H9 (cell line): ENCODE data around the gene GABRE. TPM values are rescaled to one million over a fixed set of nuclear protein-coding genes. Genes with fewer than 3 reads are reported as not detected.

Experiments used
- DNase-seq: peaks from one replicate; pipeline ENCODE4 v3.0.0-alpha.2; 2017
- H2AFZ ChIP-seq: one replicate; pipeline ENCODE4 v1.6.1; 2013; ENCODE audit warnings: mild to moderate bottlenecking, low read length, control low read depth, moderate library complexity
- H2AK5ac ChIP-seq: 2 replicates; pipeline ENCODE4 v1.6.1; 2013; ENCODE audit warnings: low read length, control low read depth, mixed read lengths; ENCODE audit not compliant: insufficient read length
- H2BK120ac ChIP-seq: one replicate; pipeline ENCODE4 v1.6.1; 2013; ENCODE audit warnings: low read depth, mild to moderate bottlenecking, low read length, control low read depth, inconsistent platforms; ENCODE audit not compliant: poor library complexity, severe bottlenecking
- H2BK12ac ChIP-seq: 2 replicates; pipeline ENCODE4 v1.6.1; 2013; ENCODE audit warnings: low read length, control low read depth, mixed read lengths, low read depth; ENCODE audit not compliant: insufficient read length
- H2BK15ac ChIP-seq: 2 replicates; pipeline ENCODE4 v1.6.1; 2013; ENCODE audit warnings: low read depth, low read length, control low read depth
- H2BK20ac ChIP-seq: one replicate; pipeline ENCODE4 v1.6.1; 2013; ENCODE audit warnings: low read depth, mild to moderate bottlenecking, low read length, control low read depth, inconsistent platforms; ENCODE audit not compliant: poor library complexity, severe bottlenecking
- H2BK5ac ChIP-seq: 2 replicates; pipeline ENCODE4 v1.6.1; 2013; ENCODE audit warnings: low read length, control low read depth, mixed read lengths; ENCODE audit not compliant: insufficient read length
- H3K14ac ChIP-seq: 2 replicates; pipeline ENCODE4 v1.6.1; 2013; ENCODE audit warnings: low read length, control low read depth; ENCODE audit not compliant: insufficient read depth
- H3K18ac ChIP-seq: 2 replicates; pipeline ENCODE4 v1.6.1; 2013; ENCODE audit warnings: low read depth, mild to moderate bottlenecking, mixed read lengths, low read length, control low read depth; ENCODE audit not compliant: insufficient read length
- H3K23ac ChIP-seq: 2 replicates; pipeline ENCODE4 v1.6.1; 2013; ENCODE audit warnings: low read length, control low read depth, mixed read lengths, low read depth; ENCODE audit not compliant: insufficient read length
- H3K23me2 ChIP-seq: 2 replicates; pipeline ENCODE4 v1.6.1; 2013; ENCODE audit warnings: low read depth, mild to moderate bottlenecking, mixed read lengths, low read length, control low read depth; ENCODE audit not compliant: insufficient read length, poor library complexity, severe bottlenecking
- H3K27ac ChIP-seq: 2 replicates; pipeline ENCODE4 v1.5.1; 2013; ENCODE audit warnings: low read length, control low read depth, mixed read lengths, low read depth; ENCODE audit not compliant: insufficient read length
- H3K27me3 ChIP-seq: 2 replicates; pipeline ENCODE4 v1.6.1; 2013; ENCODE audit warnings: low read length, control low read depth, inconsistent platforms; ENCODE audit not compliant: insufficient read depth
- H3K4ac ChIP-seq: 2 replicates; pipeline ENCODE4 v1.6.1; 2013; ENCODE audit warnings: low read depth, mild to moderate bottlenecking, control low read depth, inconsistent platforms, low read length, moderate library complexity
- H3K4me1 ChIP-seq: 2 replicates; pipeline ENCODE4 v1.6.1; 2013; ENCODE audit warnings: low read length, control low read depth, inconsistent platforms; ENCODE audit not compliant: insufficient read depth
- H3K4me2 ChIP-seq: 2 replicates; pipeline ENCODE4 v1.6.1; 2013; ENCODE audit warnings: low read length, control low read depth, mixed read lengths; ENCODE audit not compliant: insufficient read length, insufficient read depth
- H3K56ac ChIP-seq: 2 replicates; pipeline ENCODE4 v1.6.1; 2013; ENCODE audit warnings: low read depth, mild to moderate bottlenecking, mixed read lengths, low read length, control low read depth; ENCODE audit not compliant: insufficient read length
- H3K79me1 ChIP-seq: 2 replicates; pipeline ENCODE4 v1.6.1; 2013; ENCODE audit warnings: low read depth, mild to moderate bottlenecking, moderate library complexity, low read length, control low read depth, inconsistent platforms; ENCODE audit not compliant: insufficient read depth, poor library complexity, severe bottlenecking
- H3K79me2 ChIP-seq: 2 replicates; pipeline ENCODE4 v1.6.1; 2013; ENCODE audit warnings: low read length, control low read depth, inconsistent platforms; ENCODE audit not compliant: insufficient read depth
- H3K9ac ChIP-seq: 2 replicates; pipeline ENCODE4 v1.6.1; 2013; ENCODE audit warnings: low read length, control low read depth, mixed read lengths; ENCODE audit not compliant: insufficient read length; ENCODE audit errors: extremely low read depth
- H3K9me3 ChIP-seq: one replicate; pipeline ENCODE4 v1.6.1; 2013; ENCODE audit warnings: low read depth, low read length, inconsistent platforms; ENCODE audit not compliant: control insufficient read depth
- H3T11ph ChIP-seq: one replicate; pipeline ENCODE4 v1.6.1; 2013; ENCODE audit warnings: mild to moderate bottlenecking, low read length, control low read depth, inconsistent platforms
- H4K20me1 ChIP-seq: one replicate; pipeline ENCODE4 v1.6.1; 2013; ENCODE audit not compliant: control insufficient read depth, insufficient read length, insufficient read depth
- H4K5ac ChIP-seq: 2 replicates; pipeline ENCODE4 v1.6.1; 2013; ENCODE audit warnings: low read depth, mild to moderate bottlenecking, mixed read lengths, low read length, control low read depth; ENCODE audit not compliant: insufficient read length
- H4K8ac ChIP-seq: replicated peaks from 2 replicates; pipeline ENCODE4 v1.6.1; 2013; ENCODE audit warnings: low read length, control low read depth, mixed read lengths, low read depth; ENCODE audit not compliant: insufficient read length
- H4K91ac ChIP-seq: 2 replicates; pipeline ENCODE4 v1.6.1; 2013; ENCODE audit warnings: low read depth, mild to moderate bottlenecking, moderate library complexity, mixed read lengths, low read length, control low read depth; ENCODE audit not compliant: insufficient read length
- H3K27ac Mint-ChIP-seq, 3 experiments: 2 replicates in 2 of 3; 3 replicates in 1 of 3; pipeline ENCODE4 v1.8.0; 2020 to 2021; ENCODE audit warnings: mixed read lengths in 3 of 3, mild to moderate bottlenecking in 1 of 3, moderate library complexity in 1 of 3
- H3K27me3 Mint-ChIP-seq: 2 replicates; pipeline ENCODE4 v1.8.0; 2021; ENCODE audit warnings: low read depth, mild to moderate bottlenecking, moderate library complexity, mixed read lengths
- H3K36me3 Mint-ChIP-seq, 3 experiments: 2 replicates in 2 of 3; 3 replicates in 1 of 3; pipeline ENCODE4 v1.8.0; 2020 to 2021; ENCODE audit warnings: low read depth in 3 of 3, mixed read lengths in 3 of 3; ENCODE audit not compliant: insufficient read depth in 1 of 3
- H3K4me1 Mint-ChIP-seq, 2 experiments: 2 replicates each; pipeline ENCODE4 v1.8.0; 2020; ENCODE audit warnings: mixed read lengths in 2 of 2
- H3K4me3 Mint-ChIP-seq, 2 experiments: 2 replicates in 1 of 2; 3 replicates in 1 of 2; pipeline ENCODE4 v1.8.0; 2020 to 2021; ENCODE audit warnings: mild to moderate bottlenecking in 2 of 2, mixed read lengths in 2 of 2, moderate library complexity in 1 of 2
- H3K9me3 Mint-ChIP-seq, 2 experiments: 2 replicates in 1 of 2; 3 replicates in 1 of 2; pipeline ENCODE4 v1.8.0; 2020; ENCODE audit warnings: mild to moderate bottlenecking in 2 of 2, mixed read lengths in 2 of 2, moderate library complexity in 1 of 2
- CTCF ChIP-seq: fragments of 200-600 bp; sonication (generic); conservative IDR thresholded peaks from 3 replicates; pipeline ENCODE4 v1.8.0; 2021; ENCODE audit warnings: antibody characterized with exemption, mild to moderate bottlenecking
- WGBS: extraction: QIAGEN DNeasy Blood & Tissue Kit; methylation state at CpG from one replicate; pipeline ENCODE4 v1.1.7; 2013; ENCODE audit warnings: missing lambda C conversion rate, low lambda C conversion rate, mixed read lengths; ENCODE audit not compliant: insufficient read length; ENCODE audit errors: extremely low coverage; 5-methylcytosine and 5-hydroxymethylcytosine counted together
- total RNA-seq: library from RNA; stranded (reverse); gene quantifications from 2 replicates; pipeline ENCODE4 v1.2.1, GENCODE V29; 2021

The GABRE gene
- total RNA-seq, 1 experiment from 2014 or later: 1.8 TPM

GRCh38 chrX:151975736-151976275, 1.3 kb upstream of the GABRE start:
- H3K27me3 ChIP-seq: peaks cover 7% of the 10 kb centered on the region; the same call in 1 of the 2 replicates
- no peak overlapping the region for H4K5ac ChIP-seq
- no peak overlapping the region for H3K9ac ChIP-seq
- Mint-ChIP-seq H3K27me3 (peaks cover 47% of the 10 kb centered on the region), H3K4me3 (no peak overlapping the region), H3K36me3 (peaks cover 0 to 7% (median 6%) of the 10 kb centered on the region in 3 experiments; a peak in 3 of 7 replicates), H3K27ac (no peak overlapping the region), H3K9me3 (peaks cover 58 to 59% of the 10 kb centered on the region in 2 experiments), H3K4me1 (peaks cover 9 to 17% of the 10 kb centered on the region in 2 experiments; a peak in 3 of 4 replicates)
- H2BK12ac ChIP-seq: no peak overlapping the region
- H3K4me1 ChIP-seq: 0 out of 2 replicates have a peak, but pooled peaks cover 2% of the 10 kb centered on the region
- H2BK15ac ChIP-seq: no peak overlapping the region
- H3K9me3 ChIP-seq: peaks cover 33% of the 10 kb centered on the region
- H3K4me2 ChIP-seq: no peak overlapping the region
- no peaks in the 10 kb centered on the region for H3K23me2 ChIP-seq
- H2BK120ac ChIP-seq: no peak overlapping the region
- H3K79me2 ChIP-seq: 0 out of 2 replicates have a peak, but pooled peaks cover 2% of the 10 kb centered on the region
- H2BK20ac ChIP-seq: no peak overlapping the region
- WGBS: no CpG with 5 or more reads among the region's 5 CpGs
- H3K27ac ChIP-seq: no peak overlapping the region
- no peak overlapping the region for H3K56ac ChIP-seq
- no peak overlapping the region for H2AFZ ChIP-seq
- H3K79me1 ChIP-seq: no peaks in the 10 kb centered on the region
- no peak overlapping the region for H4K91ac ChIP-seq
- H3K23ac ChIP-seq: no peak overlapping the region
- TF ChIP-seq CTCF: no peak
- H4K20me1 ChIP-seq: no peaks in the 10 kb centered on the region
- H2BK5ac ChIP-seq: no peak overlapping the region
- no peak for DNase-seq
- no peak overlapping the region for H3K14ac ChIP-seq
- no peak overlapping the region for H3T11ph ChIP-seq
- no peak overlapping the region for H3K4ac ChIP-seq
- no peak overlapping the region for H4K8ac ChIP-seq
- no peak overlapping the region for H2AK5ac ChIP-seq
- no peak overlapping the region for H3K18ac ChIP-seq
